OCI-LY1 (cell line): ENCODE data around the gene FKBP15.

Experiments
- CTCF ChIP-seq: fragments of 200-600 bp; sonication (generic), shearing (Covaris generic); IDR thresholded peaks from 2 replicates; pipeline ENCODE4 v1.5.1; 2017; ENCODE audit warnings: mild to moderate bottlenecking, antibody characterized with exemption, low read length, moderate library complexity, mixed read lengths
- EZH2 ChIP-seq: fragments of 200-600 bp; sonication (generic), shearing (Covaris generic); IDR thresholded peaks from 2 replicates; pipeline ENCODE4 v1.8.0; 2017; ENCODE audit warnings: borderline replicate concordance, mixed run types, mild to moderate bottlenecking, antibody characterized with exemption, low read length, moderate library complexity, mixed read lengths

- TF ChIP-seq CTCF (no peak), EZH2 (no peak)
Observed at GRCh38 chr9:113168809-113169208, 52.3 kb downstream of the FKBP15 start.
